Natural killer cell (primary cell): ENCODE results near the gene IFITM2. TPM values are rescaled to one million over a fixed set of nuclear protein-coding genes. Genes with fewer than 3 reads are reported as not detected.
A peak's percentile ranks its signal among the peaks of the same experiment; 100 is the strongest.

Experiments
- ATAC-seq, 3 donors: fragments of 150-1000 bp in 2 of 3; fragments of 200-7000 bp in 1 of 3; cut with Tn5 transposase; 1 replicate in 1 of 3; 2 replicates in 2 of 3; pipeline ENCODE4 v1.10.0; 2021; ENCODE audit warnings: mild to moderate bottlenecking in 2 of 3, moderate library complexity in 2 of 3
- DNase-seq, 2 donors: peaks; one replicate each; pipeline versions ENCODE4 v3.0.0 to v3.0.0-alpha.2; 2013 to 2021; ENCODE audit warnings: mixed read lengths in 1 of 2
- H3K27ac ChIP-seq: one replicate; pipeline ENCODE4 v1.5.1; 2013; ENCODE audit warnings: mild to moderate bottlenecking, low read length
- H3K27me3 ChIP-seq: one replicate; pipeline ENCODE4 v1.6.1; 2013; ENCODE audit warnings: low read length; ENCODE audit not compliant: control insufficient read depth, insufficient read depth
- H3K36me3 ChIP-seq: one replicate; pipeline ENCODE4 v1.6.1; 2013; ENCODE audit warnings: low read length; ENCODE audit not compliant: control insufficient read depth, insufficient read depth
- H3K4me1 ChIP-seq: one replicate; pipeline ENCODE4 v1.6.1; 2013; ENCODE audit warnings: low read length; ENCODE audit not compliant: control insufficient read depth, insufficient read depth
- H3K4me3 ChIP-seq: one replicate; pipeline ENCODE4 v1.5.1; 2013; ENCODE audit warnings: low read length
- H3K9me3 ChIP-seq: one replicate; pipeline ENCODE4 v1.6.1; 2013; ENCODE audit warnings: low read length; ENCODE audit not compliant: control insufficient read depth, insufficient read depth
- H3K27ac Mint-ChIP-seq, 2 donors: one replicate each; pipeline ENCODE4 v1.8.0; 2022; ENCODE audit warnings: mild to moderate bottlenecking in 2 of 2, mixed read lengths in 2 of 2, moderate library complexity in 1 of 2
- H3K27me3 Mint-ChIP-seq, 2 donors: one replicate each; pipeline ENCODE4 v1.8.0; 2022; ENCODE audit warnings: low read depth in 2 of 2, mixed read lengths in 2 of 2
- H3K36me3 Mint-ChIP-seq: one replicate; pipeline ENCODE4 v1.8.0; 2022; ENCODE audit warnings: mixed read lengths
- H3K4me1 Mint-ChIP-seq, 2 donors: one replicate each; pipeline ENCODE4 v1.8.0; 2022; ENCODE audit warnings: mixed read lengths in 2 of 2
- H3K4me3 Mint-ChIP-seq: one replicate; pipeline ENCODE4 v1.8.0; 2022; ENCODE audit warnings: mild to moderate bottlenecking, moderate library complexity, mixed read lengths
- H3K9me3 Mint-ChIP-seq, 2 donors: one replicate each; pipeline ENCODE4 v1.8.0; 2022; ENCODE audit warnings: mixed read lengths in 2 of 2
- CTCF ChIP-seq: fragments of 200-600 bp; IDR thresholded peaks from one replicate; pipeline ENCODE4 v1.8.0; 2022; ENCODE audit warnings: antibody characterized with exemption
- WGBS: methylation state at CpG from one replicate; pipeline ENCODE4 v1.1.7; 2013; ENCODE audit warnings: missing lambda C conversion rate; ENCODE audit not compliant: insufficient coverage; 5-methylcytosine and 5-hydroxymethylcytosine counted together
- intact Hi-C: fragments of 100-400 bp; cut with micrococcal nuclease; formaldehyde crosslinking; loops from one replicate; pipeline ENCODE4 v1.14.2; 2022
- total RNA-seq, 4 donors: library from RNA; stranded (reverse); fragments of 120-200 nt in 1 of 4; gene quantifications; one replicate each; pipeline versions ENCODE4 v1.2.3 to v1.2.4, GENCODE V29; 2013 to 2022

The IFITM2 gene
- total RNA-seq, 3 donors from 2014 or later (not counting 1 experiment from before 2014, with no cell fraction given) = 1,080 to 1,421 (median 1,273) TPM

GRCh38 chr11:288478-289397 is 18.9 kb upstream of the IFITM2 start, which contains the start of gene PGGHG:
PGGHG (plus strand) TSS chr11:289126; CDS start chr11:289817, 691 bp downstream.
- Mint-ChIP-seq H3K4me3 (peak within 1 kb of the TSS; percentile 94), H3K4me1 (peaks cover 22 to 41% of the 10 kb centered on the region in 2 donors), H3K27ac (peak within 1 kb of the TSS; percentile 75 to 91), H3K36me3 (no peaks in the 10 kb centered on the region), H3K27me3 (peaks cover 0 to 10% of the 10 kb centered on the region in 2 donors), H3K9me3 (no peaks in the 10 kb centered on the region)
- Histone ChIP-seq H3K4me1 (peaks cover 70% of the 10 kb centered on the region), H3K4me3 (peak within 1 kb of the TSS; percentile 79), H3K9me3 (no peaks in the 10 kb centered on the region), H3K27me3 (no peaks in the 10 kb centered on the region), H3K27ac (peak within 1 kb of the TSS; percentile 68), H3K36me3 (peaks cover 13% of the 10 kb centered on the region)
- WGBS = under 1% methylated on average over 97 of the region's 112 CpGs
- DNase-seq = peak; percentile 71 to 73
- intact Hi-C loops = no loop called here
- TF ChIP-seq CTCF = no peak
- ATAC-seq = peak; percentile 79 to 88 (median 83)

- Mint-ChIP-seq H3K27ac (peak overlapping the region; percentile 60 to 74), H3K4me3 (peak overlapping the region; percentile 88), H3K36me3 (no peaks in the 10 kb centered on the region), H3K9me3 (no peaks in the 10 kb centered on the region), H3K27me3 (peaks cover 0 to 8% of the 10 kb centered on the region in 2 donors), H3K4me1 (peaks cover 20 to 38% of the 10 kb centered on the region in 2 donors)
- TF ChIP-seq CTCF = no peak
- Histone ChIP-seq H3K27ac (no peak overlapping the region), H3K36me3 (peaks cover 18% of the 10 kb centered on the region), H3K27me3 (no peaks in the 10 kb centered on the region), H3K9me3 (no peaks in the 10 kb centered on the region), H3K4me1 (peaks cover 64% of the 10 kb centered on the region), H3K4me3 (peak overlapping the region; percentile 2)
- peak in 1 of 2 donors; percentile 73 for DNase-seq
- WGBS = 44% methylated on average over 7 of the region's 14 CpGs
- ATAC-seq = peak in 2 of 3 donors; percentile 28 to 36
- intact Hi-C loops = no loop called here
Observed at GRCh38 chr11:289398-289711, 18.3 kb upstream of the IFITM2 start.

DNA sequence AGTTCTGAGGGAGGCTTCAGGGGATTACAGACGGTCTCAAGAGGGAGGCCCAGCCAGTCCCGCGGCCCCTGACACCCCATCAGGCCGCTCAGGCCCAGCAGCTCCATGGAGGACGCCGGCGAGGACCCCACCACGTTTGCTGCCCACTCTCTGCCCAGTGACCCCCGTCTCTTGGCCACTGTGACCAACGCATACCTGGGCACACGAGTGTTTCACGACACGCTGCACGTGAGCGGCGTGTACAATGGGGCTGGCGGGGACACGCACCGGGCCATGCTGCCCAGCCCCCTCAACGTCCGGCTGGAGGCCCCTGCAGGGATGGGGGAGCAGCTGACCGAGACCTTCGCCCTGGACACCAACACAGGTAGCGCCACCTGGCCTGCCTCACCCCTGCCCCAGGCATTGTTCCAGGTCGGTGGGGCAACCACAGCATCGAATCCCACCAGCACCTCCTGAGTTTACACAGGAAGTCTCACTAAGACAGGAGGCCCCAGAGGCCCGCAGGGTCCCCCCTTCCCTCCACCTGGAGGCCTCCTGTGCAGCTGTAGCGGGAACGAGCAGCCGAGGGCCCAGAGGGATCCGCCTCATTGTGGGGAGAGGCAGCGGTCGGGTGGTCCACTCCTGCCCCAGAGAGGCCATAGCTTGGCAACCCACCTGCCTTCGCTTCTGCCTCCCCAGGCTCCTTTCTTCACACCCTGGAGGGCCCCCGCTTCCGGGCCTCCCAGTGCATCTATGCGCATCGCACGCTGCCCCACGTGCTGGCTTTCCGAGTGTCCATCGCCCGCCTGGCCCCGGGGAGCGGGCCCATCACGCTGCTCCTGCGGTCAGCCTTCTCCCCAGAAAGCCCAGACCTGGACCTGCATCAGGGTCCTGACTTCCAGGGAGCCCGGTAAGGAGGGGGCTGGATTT is 17.6 kb upstream of the IFITM2 start:
- WGBS = 81% methylated on average over 48 of the region's 48 CpGs
- H3K36me3 Mint-ChIP-seq = no peaks in the 10 kb centered on the region
- Histone ChIP-seq H3K4me3 (peak overlapping the region; percentile 2), H3K36me3 (peaks cover 21% of the 10 kb centered on the region), H3K27me3 (no peaks in the 10 kb centered on the region), H3K27ac (no peak overlapping the region), H3K9me3 (no peaks in the 10 kb centered on the region), H3K4me1 (peaks cover 60% of the 10 kb centered on the region)
- DNase-seq (peak in 1 of 2 donors; percentile 63), ATAC-seq (peak in 1 of 3 donors; percentile 52)
- intact Hi-C loops = no loop called here
- no peaks in the 10 kb centered on the region for H3K9me3 Mint-ChIP-seq
- H3K4me3 Mint-ChIP-seq = peak overlapping the region; percentile 88
- no peak for TF ChIP-seq CTCF
- peak overlapping the region; percentile 60 to 74 for H3K27ac Mint-ChIP-seq
- H3K4me1 Mint-ChIP-seq = peaks cover 20 to 38% of the 10 kb centered on the region in 2 donors
- H3K27me3 Mint-ChIP-seq = peaks cover 0 to 8% of the 10 kb centered on the region in 2 donors
